GM21576 (cell line): ENCODE data around the gene NPR1.
"Not testable (repeated sequence)": the region's sequence is repeated elsewhere in the genome, so short reads cannot be mapped to it uniquely, and the experiment has no call there.

Source experiments
- ATAC-seq: cut with Tn5 transposase; IDR thresholded peaks from one replicate; pipeline ENCODE4 v1.9.1; 2021; ENCODE audit warnings: mild to moderate bottlenecking, moderate library complexity; ENCODE audit not compliant: unreplicated experiment

NPR1 gene

DNA sequence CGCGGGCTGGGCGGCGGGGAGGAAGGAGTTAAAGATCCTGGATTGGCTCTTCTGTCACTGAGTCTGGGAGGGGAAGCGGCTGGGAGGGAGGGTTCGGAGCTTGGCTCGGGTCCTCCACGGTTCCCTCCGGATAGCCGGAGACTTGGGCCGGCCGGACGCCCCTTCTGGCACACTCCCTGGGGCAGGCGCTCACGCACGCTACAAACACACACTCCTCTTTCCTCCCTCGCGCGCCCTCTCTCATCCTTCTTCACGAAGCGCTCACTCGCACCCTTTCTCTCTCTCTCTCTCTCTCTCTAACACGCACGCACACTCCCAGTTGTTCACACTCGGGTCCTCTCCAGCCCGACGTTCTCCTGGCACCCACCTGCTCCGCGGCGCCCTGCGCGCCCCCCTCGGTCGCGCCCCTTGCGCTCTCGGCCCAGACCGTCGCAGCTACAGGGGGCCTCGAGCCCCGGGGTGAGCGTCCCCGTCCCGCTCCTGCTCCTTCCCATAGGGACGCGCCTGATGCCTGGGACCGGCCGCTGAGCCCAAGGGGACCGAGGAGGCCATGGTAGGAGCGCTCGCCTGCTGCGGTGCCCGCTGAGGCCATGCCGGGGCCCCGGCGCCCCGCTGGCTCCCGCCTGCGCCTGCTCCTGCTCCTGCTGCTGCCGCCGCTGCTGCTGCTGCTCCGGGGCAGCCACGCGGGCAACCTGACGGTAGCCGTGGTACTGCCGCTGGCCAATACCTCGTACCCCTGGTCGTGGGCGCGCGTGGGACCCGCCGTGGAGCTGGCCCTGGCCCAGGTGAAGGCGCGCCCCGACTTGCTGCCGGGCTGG lies at the start of gene NPR1:
Gene NPR1 (plus strand): TSS at position 170 of the 818 bp plus-strand sequence. CDS start 421 bp downstream, at position 591.
- ATAC-seq: no peak

DNA sequence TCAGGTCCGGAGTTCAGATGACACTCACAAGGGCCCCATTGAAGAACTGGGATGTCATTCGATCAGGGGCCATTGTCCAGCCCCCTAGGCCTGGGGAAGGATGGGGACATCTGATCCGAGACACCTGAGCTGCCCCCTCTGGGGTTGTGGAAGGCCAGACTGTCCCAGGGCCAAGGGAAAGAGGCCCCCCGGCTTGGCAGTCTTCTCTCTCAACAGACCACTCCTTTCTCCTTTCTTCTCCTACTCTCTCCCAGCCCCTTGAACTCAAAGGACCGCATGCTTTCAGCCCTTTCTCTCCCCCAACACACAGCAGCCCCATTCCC lies 49.2 kb upstream of the NPR1 start:
- ATAC-seq: no peak

DNA sequence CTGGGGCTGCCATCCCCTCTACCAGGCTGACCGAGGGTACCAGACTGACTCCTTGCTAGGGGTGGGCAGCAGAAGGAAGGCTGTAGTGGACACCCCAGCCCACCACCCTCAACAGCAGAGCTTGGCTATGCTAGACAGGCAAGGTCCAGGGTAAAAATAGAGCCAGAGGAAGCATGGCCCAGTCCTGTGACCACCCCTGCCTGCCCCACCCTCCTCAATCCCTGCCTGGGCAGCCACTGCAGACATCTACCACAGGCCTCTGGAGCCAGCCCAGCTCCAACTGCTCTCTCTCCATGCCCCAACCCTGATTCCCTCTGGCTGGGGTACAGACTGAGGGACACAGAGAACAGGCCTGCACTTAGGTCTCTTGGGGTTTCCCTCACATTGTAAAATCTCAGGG lies 48.5 kb upstream of the NPR1 start:
- no peak for ATAC-seq

DNA sequence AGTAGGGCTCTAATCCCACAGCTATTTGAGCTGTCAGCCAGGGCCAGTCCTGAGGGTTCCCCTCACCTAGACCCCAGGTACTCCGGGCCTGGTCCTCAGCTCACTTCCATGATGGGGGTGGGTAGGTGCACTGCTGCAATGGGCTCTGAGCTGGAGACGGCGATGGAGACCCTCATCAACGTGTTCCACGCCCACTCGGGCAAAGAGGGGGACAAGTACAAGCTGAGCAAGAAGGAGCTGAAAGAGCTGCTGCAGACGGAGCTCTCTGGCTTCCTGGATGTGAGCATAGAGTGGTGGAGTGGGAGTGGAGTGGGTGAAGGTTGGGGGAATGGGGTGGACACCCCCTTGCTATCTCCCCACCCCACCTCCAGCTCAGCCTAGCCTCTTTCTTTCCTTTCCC lies 48.1 kb upstream of the NPR1 start:
- ATAC-seq: no peak

DNA sequence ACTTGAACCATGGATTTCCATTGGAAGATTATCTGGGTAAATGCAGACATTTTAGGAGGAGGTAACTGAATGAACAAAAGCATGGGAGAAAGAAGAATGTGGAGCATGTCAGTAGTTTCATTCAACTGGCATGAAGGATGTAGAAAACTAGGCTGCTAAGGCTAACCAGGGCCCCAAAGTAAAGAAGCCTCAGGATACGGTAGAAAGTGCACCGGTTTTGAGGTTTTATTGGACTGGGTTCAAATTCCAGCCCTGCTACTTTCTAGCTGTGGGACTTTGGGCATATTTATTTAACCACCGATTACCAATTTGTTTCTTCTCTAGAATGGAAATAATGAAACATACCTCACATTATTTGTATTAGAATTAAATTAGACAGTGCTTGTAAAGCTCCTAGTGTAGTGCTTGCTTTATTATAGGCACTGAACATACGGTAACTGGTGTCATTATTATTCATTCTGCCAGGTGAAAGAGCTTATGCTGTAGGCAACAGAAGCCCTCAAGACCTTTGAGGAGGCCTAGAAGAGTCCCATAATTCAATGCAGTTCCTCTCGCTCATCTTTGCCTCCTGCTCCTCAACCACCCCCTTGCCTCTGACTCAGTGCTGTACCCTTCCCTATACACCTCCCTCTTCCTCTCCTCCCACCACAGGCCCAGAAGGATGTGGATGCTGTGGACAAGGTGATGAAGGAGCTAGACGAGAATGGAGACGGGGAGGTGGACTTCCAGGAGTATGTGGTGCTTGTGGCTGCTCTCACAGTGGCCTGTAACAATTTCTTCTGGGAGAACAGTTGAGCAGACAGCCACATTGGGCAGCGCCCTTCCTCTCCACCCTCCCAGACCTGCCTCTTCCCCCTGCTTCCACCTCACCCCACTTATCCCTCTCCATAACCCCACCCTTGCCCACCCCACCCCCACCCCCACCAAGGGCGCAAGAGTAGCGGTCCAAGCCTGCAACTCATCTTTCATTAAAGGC lies 47.2 kb upstream of the NPR1 start:
- ATAC-seq: no peak

DNA sequence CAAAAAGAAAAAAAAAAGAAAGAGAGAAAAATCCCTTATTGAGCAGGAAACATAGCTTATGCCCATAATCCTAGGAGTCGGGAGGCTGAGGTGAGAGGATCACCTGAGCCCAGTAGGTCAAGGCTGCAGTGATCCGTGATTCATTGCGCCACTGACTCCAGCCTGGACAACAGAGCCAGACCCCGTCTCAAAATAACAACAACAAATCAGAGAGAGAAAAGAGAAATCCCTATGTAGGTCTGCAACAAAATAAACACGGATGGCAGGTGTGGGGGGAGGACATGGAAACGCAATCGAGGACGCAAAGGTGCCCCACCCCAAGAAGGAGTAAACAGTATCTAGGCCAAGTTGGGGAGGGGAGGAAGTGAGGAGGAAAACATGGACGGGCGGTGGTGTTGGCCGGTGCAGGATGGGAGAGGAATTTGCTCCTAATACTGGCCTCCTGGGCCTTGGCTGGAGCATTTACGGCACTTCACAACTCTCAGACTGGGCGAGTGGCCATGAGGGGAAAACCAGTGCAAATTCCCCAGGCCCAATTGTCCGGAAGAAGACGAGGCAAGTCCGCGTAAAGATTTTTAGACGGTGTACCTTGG lies 45.2 kb upstream of the NPR1 start:
- peak; percentile 3 for ATAC-seq

DNA sequence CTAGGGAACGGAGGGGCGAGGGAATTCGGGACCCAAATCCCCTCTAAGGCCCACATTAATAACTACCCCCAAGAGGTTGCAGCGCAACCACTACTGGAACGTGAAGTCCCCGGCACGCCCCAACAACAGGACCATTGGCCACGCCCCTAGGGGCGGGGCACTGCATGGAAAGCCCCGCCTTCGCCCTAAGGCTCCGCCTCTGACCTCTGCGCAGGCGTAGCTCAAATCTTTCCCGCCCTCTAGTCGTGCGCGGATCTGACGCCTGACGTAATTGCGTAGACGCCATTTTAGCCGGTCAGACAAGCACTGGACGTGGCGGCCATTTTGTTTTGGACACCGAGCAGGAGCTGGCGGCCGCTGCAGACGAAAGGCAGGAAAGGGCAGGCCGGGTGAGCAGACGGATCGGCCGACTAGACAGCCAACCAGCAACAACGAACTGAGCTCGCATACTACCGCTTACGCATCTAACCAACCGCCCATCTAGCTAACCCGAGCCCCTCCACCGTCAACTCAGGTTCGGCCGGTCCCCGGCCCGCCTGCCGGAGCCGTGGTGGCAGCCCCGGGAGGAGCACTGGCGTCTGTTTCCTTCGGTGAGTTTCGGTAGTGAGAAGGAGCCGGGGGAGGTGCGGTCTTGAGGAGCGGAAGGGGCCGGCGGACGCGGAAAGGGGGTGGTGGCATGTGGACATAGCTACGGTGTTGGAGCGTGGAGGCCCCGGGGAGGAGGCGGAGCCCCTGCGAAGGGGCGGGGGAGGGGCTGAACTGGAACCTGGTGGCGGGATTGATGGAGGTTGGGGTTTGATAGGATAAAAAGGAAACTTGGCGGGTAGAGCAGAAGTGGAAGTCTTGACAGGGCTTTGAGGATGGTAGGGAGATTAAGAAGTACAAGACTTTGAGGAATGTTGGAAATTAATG lies 44.5 kb upstream of the NPR1 start, which contains the start of gene CHTOP:
Gene CHTOP (plus strand): TSS at position 313 of the 912 bp plus-strand sequence. CDS start 2,523 bp downstream, outside the sequence.
- ATAC-seq: peak; percentile 90

DNA sequence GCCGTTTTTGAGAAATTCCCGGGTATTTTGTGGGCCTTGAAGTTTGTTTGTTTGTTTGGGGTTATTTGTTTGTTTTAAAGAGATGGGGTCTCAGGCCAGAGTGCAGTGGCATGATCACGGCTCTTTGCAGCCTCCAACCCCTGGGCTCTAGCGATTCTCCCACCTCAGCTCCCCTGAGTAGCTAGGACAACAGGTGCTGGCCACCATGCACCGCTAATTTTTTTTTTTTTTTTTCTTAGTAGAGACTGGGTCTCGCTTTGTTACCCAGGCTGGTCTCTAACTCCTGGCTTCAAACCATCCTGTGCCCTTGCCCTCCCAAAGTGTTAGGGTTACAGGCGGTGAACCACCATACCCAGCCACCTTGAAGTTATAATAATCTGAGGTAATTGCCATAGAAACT lies 42.6 kb upstream of the NPR1 start:
- no peak for ATAC-seq

DNA sequence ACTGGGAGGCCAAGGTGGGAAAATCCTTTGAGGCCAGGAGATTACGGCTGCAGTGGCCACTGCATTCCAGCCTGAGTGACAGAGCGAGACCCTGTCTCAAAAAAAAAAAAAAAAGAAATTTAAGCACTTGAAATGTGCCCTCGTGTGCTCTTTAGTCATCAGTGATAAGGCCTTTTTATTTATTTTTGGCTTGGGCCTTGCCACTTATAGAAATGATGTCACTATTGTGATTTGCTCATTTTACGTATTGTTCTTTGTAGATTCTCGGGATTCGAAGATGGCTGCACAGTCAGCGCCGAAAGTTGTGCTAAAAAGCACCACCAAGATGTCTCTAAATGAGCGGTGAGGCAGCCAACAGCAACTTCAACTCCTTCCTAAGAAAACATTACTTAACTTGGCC lies 42.2 kb upstream of the NPR1 start:
- ATAC-seq: no peak

DNA sequence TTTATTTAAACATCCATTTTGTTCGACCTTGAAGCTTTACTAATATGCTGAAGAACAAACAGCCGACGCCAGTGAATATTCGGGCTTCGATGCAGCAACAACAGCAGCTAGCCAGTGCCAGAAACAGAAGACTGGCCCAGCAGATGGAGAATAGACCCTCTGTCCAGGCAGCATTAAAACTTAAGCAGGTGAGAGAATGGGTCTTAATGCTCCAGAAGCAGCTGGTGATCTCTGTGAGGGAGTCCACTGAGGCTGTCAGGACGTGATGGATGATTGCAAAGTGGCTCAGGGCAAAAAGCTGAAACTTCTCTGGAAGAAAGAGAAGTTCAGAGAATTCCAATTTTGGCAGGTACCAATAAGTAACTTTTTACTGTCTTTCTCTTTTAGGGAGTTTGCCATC lies 40.2 kb upstream of the NPR1 start:
- no peak for ATAC-seq

DNA sequence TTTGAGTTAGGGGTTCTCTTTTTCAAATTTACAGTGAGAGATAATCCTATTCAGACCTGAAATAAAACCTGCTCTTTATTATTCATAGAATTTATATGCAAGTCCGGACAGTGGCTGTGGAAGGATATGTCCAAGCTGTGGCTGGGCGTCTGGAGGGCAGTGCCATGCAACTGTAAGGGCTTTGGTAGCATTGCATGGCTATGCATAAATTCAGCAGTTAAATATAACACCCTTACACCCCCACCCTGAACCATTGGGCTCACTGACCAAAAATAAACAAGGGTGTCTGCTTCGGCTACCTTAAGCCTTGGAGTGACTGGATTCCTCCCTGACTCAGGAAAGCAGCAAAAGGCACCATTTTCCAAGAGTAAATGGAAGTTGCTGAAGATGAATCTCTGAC lies 39.2 kb upstream of the NPR1 start:
- no peak for ATAC-seq

DNA sequence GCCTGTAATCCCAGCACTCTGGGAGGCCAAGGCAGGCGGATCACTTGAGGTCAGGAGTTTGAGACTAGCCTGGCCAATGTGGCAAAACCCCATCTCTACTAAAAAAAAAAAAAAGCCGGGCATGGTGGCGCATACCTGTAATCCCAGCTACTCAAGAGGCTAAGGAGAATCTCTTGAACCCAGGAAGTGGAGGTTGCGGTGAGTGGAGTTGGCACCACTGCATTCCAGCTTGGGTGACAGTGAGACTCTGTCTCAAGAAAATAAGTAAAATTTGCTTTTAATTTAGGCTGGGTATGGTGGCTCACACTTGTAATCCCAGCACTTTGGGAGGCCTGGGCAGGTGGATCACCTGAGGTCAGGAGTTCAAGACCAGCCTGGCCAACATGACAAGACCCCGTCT lies 38.3 kb upstream of the NPR1 start:
- ATAC-seq: not testable (repeated sequence)

DNA sequence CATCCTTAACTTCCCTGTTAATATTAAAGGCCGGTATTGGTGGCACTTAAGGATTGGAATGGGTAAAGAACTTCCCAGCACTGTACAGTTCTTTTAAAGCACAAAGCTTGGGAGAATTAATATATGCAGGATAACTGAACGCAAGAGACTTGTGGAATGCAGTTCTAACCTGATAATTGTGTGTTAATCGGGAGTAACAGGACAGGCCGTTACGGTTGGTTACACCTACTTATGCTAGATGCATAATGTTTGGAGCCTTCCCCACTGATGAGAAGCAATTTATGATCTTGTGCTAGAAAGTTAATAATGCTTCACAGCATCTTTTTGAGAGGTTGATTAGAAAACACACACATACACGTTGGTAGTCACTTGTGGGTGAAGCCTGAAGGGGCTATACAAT lies 37.6 kb upstream of the NPR1 start:
- ATAC-seq: no peak

DNA sequence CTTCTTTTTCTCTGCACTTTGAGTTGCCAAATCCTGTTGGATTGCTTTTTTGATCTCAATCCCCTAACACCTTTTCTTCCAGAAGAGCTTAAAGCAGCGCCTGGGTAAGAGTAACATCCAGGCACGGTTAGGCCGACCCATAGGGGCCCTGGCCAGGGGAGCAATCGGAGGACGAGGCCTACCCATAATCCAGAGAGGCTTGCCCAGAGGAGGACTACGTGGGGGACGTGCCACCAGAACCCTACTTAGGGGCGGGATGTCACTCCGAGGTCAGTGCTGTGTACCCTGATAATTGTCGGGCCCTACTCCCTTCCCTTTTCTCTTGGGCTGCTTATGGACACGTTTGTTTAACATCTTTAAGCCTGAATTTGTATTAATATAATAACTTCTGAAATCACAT lies 36.3 kb upstream of the NPR1 start:
- ATAC-seq: no peak

DNA sequence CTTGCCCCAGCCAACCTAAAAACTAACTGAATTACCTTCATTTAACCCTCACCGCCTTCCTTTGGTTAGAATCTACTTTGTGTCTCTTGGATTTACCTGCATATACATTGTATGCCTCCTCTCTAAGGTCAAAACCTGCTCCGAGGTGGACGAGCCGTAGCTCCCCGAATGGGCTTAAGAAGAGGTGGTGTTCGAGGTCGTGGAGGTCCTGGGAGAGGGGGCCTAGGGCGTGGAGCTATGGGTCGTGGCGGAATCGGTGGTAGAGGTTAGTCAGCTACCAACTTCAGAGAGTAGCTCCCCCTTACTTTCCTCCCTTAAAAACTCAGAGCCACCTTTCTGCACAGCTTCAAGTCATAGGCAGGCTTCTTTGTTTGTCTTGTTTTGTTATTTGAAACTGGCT lies 35.4 kb upstream of the NPR1 start:
- ATAC-seq: no peak

DNA sequence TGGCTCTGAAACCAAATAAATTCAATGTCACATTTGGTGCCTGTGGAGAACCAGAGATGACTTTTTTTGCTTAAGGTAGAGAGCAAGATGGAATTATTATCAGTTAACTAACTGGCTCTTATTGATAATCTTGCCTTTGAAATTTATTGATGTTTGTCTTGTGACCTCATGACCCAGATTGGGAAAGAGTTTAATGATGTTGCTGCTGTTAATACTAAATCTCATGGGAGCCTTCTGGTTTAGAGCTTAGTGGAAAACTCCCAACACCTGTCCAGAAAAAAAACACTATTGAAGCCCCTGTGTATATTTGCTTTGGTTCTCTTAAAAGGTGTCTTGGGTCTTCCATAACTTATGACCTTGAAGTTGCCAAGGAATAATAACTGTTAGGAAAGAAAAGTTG lies 34.7 kb upstream of the NPR1 start:
- ATAC-seq: no peak

DNA sequence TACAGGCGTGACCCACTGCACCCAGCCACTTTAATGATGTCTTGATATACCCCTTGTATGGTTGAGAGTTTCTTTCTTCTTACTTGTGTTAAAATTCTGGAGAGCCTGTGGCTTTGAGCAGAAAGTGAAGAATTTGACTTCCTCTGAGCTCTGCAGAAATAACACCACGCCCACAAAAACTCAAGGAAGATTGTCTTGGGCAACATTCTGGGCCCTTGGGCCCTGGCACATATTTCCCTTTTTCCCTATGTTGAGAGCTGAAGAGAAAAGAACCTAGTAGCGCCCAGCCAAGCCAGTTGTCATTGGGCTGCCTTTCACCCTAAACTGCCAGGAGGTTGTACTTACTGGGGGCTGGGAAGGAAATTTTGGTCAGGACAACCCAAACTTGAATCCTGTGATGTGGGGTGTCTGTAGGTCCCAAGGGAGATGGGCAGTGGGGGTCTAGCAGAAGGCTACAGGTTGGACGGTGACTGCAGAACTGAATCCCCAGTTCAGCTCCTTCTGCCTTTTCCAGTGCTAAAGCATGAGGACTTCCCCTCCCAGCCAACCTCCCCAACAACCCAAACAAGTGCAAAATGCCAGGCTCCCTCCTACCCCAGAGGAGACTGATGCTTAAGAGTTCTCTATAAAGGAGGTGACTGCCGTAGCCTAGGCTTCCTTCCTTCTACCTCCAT lies 31.7 kb upstream of the NPR1 start:
- ATAC-seq: no peak

DNA sequence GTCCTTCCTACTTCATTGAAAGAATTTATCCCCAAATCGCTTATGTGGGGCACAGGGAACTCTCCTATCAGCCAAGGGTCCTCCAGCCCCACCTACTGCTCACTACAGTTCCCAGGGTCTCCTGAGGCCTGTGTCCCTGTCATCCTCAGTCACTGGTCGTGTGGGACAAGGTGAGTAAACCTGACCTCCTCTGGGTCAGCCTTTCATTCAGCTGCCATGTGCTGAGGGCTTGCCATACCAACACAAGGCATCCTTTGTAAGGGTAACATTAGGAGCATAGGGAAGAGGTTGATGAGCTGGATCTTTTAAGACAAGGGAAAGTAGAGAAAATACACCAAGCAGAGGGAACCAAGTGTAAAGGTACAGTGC lies 31.2 kb upstream of the NPR1 start:
- ATAC-seq: no peak

DNA sequence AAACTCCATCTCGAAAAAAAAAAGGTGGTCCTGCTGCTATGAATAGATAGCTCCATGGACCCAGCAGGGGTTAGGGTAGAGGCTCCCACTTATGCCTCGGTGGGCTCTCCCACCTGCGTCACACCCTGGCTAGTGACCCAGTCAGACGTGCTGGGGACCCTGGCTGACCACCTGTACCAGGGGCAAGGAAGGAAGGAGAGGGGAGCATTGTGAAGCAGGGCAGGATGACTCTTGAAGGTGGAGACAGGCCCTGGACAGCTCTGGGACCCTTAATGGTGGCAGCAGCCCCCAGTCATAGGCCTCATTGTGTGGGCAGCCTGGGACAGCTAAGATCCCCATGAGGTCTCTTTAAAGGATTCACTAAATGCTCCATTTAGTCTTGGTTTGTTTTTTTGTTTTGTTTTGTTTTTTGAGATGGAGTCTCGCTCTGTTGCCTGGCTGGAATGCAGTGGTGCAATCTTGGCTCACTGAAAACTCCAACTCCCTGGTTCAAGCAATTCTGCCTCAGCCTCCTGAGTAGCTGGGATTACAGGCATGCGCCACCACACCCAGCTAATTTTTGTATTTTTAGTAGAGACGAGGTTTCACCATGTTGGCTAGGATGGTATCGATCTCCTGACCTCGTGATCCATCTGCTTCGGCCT lies 30.4 kb upstream of the NPR1 start:
- ATAC-seq: no peak
